HG03066 (cell line): ENCODE measurements around the gene FTH1.

Source experiments
- ATAC-seq: cut with Tn5 transposase; IDR thresholded peaks from one replicate; pipeline ENCODE4 v1.9.1; 2021; ENCODE audit warnings: low read depth; ENCODE audit not compliant: unreplicated experiment

The FTH1 gene

DNA sequence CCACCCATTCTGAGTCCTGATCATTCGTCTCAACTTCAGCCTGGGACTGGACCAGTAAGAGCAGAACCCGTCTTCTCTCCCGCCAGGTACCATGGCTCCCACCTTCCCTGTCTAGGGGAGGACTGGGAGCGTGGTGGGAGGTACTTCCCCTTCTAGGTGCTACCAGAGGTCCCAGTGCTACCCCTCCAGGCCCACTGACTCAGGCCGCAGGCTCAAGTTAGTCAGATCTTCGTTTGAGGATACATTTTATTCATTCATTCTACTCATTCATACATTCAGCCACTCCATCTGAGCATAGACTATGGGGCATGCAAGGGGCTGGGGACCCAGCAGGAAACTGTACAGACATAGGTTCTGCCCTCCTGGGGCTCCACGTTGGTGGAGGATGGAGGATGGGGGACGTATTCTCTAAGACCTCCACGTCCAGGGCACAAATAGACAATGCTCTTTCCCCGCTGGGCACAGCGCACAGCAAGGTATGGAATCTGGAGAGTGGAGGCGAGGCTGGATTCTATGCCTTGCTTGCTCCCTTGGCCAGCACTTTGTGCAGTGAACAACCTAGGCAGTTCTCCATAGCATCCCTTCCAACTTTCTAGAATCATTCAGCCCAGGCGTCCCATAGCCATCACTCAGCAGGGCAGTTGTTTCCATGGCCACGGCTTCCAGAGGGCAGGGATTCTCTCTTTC is 49.0 kb downstream of the FTH1 start:
- no peak for ATAC-seq

DNA sequence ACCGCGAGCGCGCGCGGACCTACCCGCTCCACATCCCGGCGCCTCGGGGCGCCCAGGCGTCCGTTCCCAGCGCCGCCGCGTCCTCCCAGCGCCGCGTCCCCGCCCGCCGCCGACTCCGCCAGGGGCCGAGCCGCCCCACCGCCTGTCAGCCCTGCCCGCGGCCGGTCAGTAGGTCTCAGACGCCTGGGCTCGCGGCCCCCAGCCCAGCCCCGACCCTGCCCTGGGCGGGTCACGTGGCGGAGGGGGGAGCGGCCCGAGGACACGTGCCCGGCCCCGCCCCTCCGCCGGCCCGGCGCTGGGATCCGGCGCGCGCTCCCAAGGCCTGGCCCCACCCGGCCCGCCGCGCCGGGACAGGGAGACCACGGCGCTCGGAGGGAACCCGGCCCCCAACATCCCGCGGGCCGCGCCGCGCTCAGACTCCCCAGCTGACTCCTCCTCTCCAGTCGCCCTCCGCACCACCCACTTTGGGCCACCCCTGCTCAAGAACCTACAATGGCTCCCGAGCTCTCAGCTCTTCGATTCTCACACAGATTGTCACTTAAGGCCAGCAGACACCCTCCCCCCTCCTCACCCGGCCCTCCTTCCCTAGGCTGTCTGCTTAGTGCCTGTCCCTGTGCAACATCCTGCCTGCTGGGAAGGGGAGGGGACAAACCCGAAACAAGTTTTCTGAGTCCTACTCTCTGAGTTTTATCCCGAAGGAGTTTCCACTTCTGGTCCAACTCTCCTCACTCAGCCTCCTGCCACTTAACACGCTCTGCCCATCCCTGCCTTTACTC is 49.9 kb downstream of the FTH1 start, which contains the start of gene RAB3IL1:
Gene RAB3IL1 (minus strand): TSS at position 233 of the 776 bp plus-strand sequence. CDS start 199 bp downstream, at position 34.
- no peak for ATAC-seq

GRCh38 chr11:61916737-61917333 is 50.6 kb downstream of the FTH1 start:
- ATAC-seq, result no peak

GRCh38 chr11:61914471-61915171 is 52.8 kb downstream of the FTH1 start:
- no peak for ATAC-seq
